Heart left ventricle (tissue), 16 donors: ENCODE data around the gene PPP1R9B. TPM values are rescaled to one million over a fixed set of nuclear protein-coding genes. Genes with fewer than 3 reads are reported as not detected.
A peak's percentile ranks its signal among the peaks of the same experiment; 100 is the strongest.

Source experiments
- ATAC-seq, 4 donors: fragments of 200-7000 bp; cut with Tn5 transposase; one replicate each; pipeline ENCODE4 v1.9.1; 2020 to 2022; ENCODE audit warnings: moderate library complexity in 4 of 4, mild to moderate bottlenecking in 3 of 4, moderate number of reproducible peaks in 1 of 4
- DNase-seq, 5 donors: peaks; one replicate each; pipeline ENCODE4 v3.0.0-alpha.2; 2020
- H3K27ac ChIP-seq, 12 donors: fragments of 200-600 bp; sonication (generic) in 4 of 12; one replicate each; pipeline versions ENCODE4 v1.5.0 to v1.8.0; 2016 to 2022; ENCODE audit warnings: mild to moderate bottlenecking in 2 of 12
- H3K27me3 ChIP-seq, 9 donors: fragments of 200-600 bp; sonication (generic) in 2 of 9; one replicate each; pipeline versions ENCODE4 v1.5.1 to v1.8.0; 2016 to 2022; ENCODE audit warnings: mild to moderate bottlenecking in 3 of 9
- H3K36me3 ChIP-seq, 9 donors: fragments of 200-600 bp; sonication (generic) in 2 of 9; one replicate each; pipeline versions ENCODE4 v1.5.0 to v1.8.0; 2018 to 2022; ENCODE audit warnings: mild to moderate bottlenecking in 2 of 9
- H3K4me1 ChIP-seq, 12 donors: fragments of 200-600 bp; sonication (generic) in 4 of 12; one replicate each; pipeline versions ENCODE4 v1.5.0 to v1.8.0; 2016 to 2022; ENCODE audit warnings: mild to moderate bottlenecking in 3 of 12
- H3K4me3 ChIP-seq, 12 donors: fragments of 200-600 bp; sonication (generic) in 4 of 12; one replicate each; pipeline versions ENCODE4 v1.5.0 to v1.8.0; 2017 to 2022; ENCODE audit warnings: mild to moderate bottlenecking in 9 of 12, moderate library complexity in 4 of 12
- H3K9me3 ChIP-seq, 12 donors: fragments of 200-600 bp; sonication (generic) in 4 of 12; one replicate each; pipeline versions ENCODE4 v1.5.0 to v1.8.0; 2016 to 2022; ENCODE audit warnings: mild to moderate bottlenecking in 1 of 12
- CTCF ChIP-seq, 12 donors: fragments of 200-600 bp; sonication (generic) in 4 of 12; IDR thresholded peaks; one replicate each; pipeline versions ENCODE4 v1.5.0 to v1.8.0; 2018 to 2022; ENCODE audit warnings: antibody characterized with exemption in 12 of 12, mild to moderate bottlenecking in 5 of 12
- POLR2A ChIP-seq, 2 donors: fragments of 450-650 bp; IDR thresholded peaks; one replicate each; pipeline ENCODE4 v1.6.1; 2017; ENCODE audit warnings: antibody characterized with exemption in 2 of 2, mild to moderate bottlenecking in 2 of 2, moderate library complexity in 2 of 2
- WGBS, 4 donors: extraction: QIAGEN DNeasy Blood & Tissue Kit in 2 of 4; methylation state at CpG; one replicate each; pipeline versions ENCODE4 v1.1.5 to v1.1.7; 2013 to 2018; 5-methylcytosine and 5-hydroxymethylcytosine counted together
- intact Hi-C, 10 donors: fragments of 100-400 bp; cut with DNase I; formaldehyde crosslinking; loops; one replicate each; pipeline versions ENCODE4 v1.11.1 to v1.14.2; 2022
- polyA plus RNA-seq, 2 donors: library from polyadenylated mRNA; stranded (reverse); fragments of 200-250 nt; gene quantifications; one replicate each; pipeline ENCODE4 v1.2.3, GENCODE V29; 2013
- total RNA-seq, 9 donors: library from RNA; depleted of rRNA in 2 of 9; stranded (reverse); fragments of >200 nt in 2 of 9; fragmentation: NEBNext Ultra II Directional in 3 of 9; extraction: Animal tissue kit (Norgen Biotek cat#: 25700) in 3 of 9; gene quantifications; one replicate each; pipeline versions ENCODE4 v1.1.0 to v1.2.4, GENCODE V29; 2016 to 2023
- donor health status: ischemic (EF 13 %, LVEDD 7.1; RV severe dilation, severe dysfunction).
- donor health status: healthy with polysubstance abuse.
- donor health status: DM: no; HTN: yes; CAD: no.
- donor health status: DM: no; HTN: no; CAD: no.
- donor health status: ischemic (EF 25% LVEDD 6.9; RV normal size, moderate dysfunction).
- donor health status: ischemic (EF 25% LVEDD 5.7; RV mildly dilated, moderate dysfunction).
- donor health status: healthy.
- donor health status: DM: yes; HTN: yes; CAD: no.
- donor health status: ischemic (EF 35%, LVEDD 5.7; RV mildly dilated, moderate dysfunction).
- donor health status: nonischemic (EF 11% LVEDD 7.7; RV severe dilation, severe dysfunction).
- donor health status: DM: yes; HTN: yes; CAD: no.
- donor health status: PGD.
- donor health status: ischemic (EF 29% LVEDD 5.4; RV normal size, mild dysfunction).
- donor health status: nonischemic (EF 23%, LVEDD 6.1; RV moderate dilation, normal function).

Gene PPP1R9B
- total and polyA plus RNA-seq, 11 donors: 17.0 to 55.9 (median 31.3) TPM

- H3K27ac ChIP-seq: peak overlapping the region in 10 of 12 donors; percentile 26 to 99 (median 94)
- DNase-seq (no peak), ATAC-seq (no peak)
- 59 to 68% (median 63%) methylated on average over 11 of the region's 11 CpGs for WGBS, 4 donors
- H3K36me3 ChIP-seq: peaks cover 0 to 46% (median 46%) of the 10 kb centered on the region in 9 donors
- peak overlapping the region in 5 of 12 donors; percentile 8 to 98 (median 91) for H3K4me3 ChIP-seq
- no peaks in the 10 kb centered on the region for H3K9me3 ChIP-seq
- H3K4me1 ChIP-seq: peaks cover 16 to 84% (median 56%) of the 10 kb centered on the region in 12 donors
- TF ChIP-seq POLR2A (IDR thresholded peaks at IDR 0.05): no peak
- intact Hi-C loops: loop anchor here in 1 of 10 donors (5.0 kb wide), 1 partner anchor 33 kb away; no protein-coding TSS in a partner anchor
- no peaks in the 10 kb centered on the region for H3K27me3 ChIP-seq
These were observed 4.8 kb downstream of the PPP1R9B start for GRCh38 chr17:50145532-50146229.

GRCh38 chr17:50144845-50145531, 5.5 kb downstream of the PPP1R9B start:
- H3K4me3 ChIP-seq: peak overlapping the region in 2 of 12 donors; percentile 8 to 98
- peak in 1 of 4 donors; percentile 2 for ATAC-seq

GRCh38 chr17:50144355-50144754, 6.1 kb downstream of the PPP1R9B start:
- Histone ChIP-seq H3K27ac (peak overlapping the region in 3 of 12 donors; percentile 17 to 99 (median 95)), H3K4me1 (peaks cover 16 to 87% (median 63%) of the 10 kb centered on the region in 12 donors), H3K36me3 (peaks cover 0 to 59% (median 56%) of the 10 kb centered on the region in 9 donors), H3K27me3 (no peaks in the 10 kb centered on the region), H3K4me3 (no peak overlapping the region), H3K9me3 (no peaks in the 10 kb centered on the region)
- WGBS, 4 donors: 71 to 80% (median 77%) methylated on average over 6 of the region's 6 CpGs
- ATAC-seq (no peak), DNase-seq (no peak)
- intact Hi-C loops: no loop called here
- TF ChIP-seq POLR2A (IDR thresholded peaks at IDR 0.05) (no peak), CTCF (IDR thresholded peaks at IDR 0.05) (no peak)

More at GRCh38 chr17:50144845-50145531, 5.5 kb downstream of the PPP1R9B start:
- 46 to 61% (median 55%) methylated on average over 14 to 16 of the region's 16 CpGs for WGBS, 4 donors
- intact Hi-C loops: loop anchor here in 1 of 10 donors (5.0 kb wide), 1 partner anchor 33 kb away; no protein-coding TSS in a partner anchor
- Histone ChIP-seq H3K27ac (peak overlapping the region in 10 of 12 donors; percentile 17 to 99 (median 64)), H3K27me3 (no peaks in the 10 kb centered on the region), H3K36me3 (peaks cover 0 to 53% (median 51%) of the 10 kb centered on the region in 9 donors), H3K9me3 (no peaks in the 10 kb centered on the region), H3K4me1 (peaks cover 16 to 86% (median 59%) of the 10 kb centered on the region in 12 donors)
- DNase-seq: peak in 2 of 5 donors; percentile 59 to 69
- TF ChIP-seq CTCF (IDR thresholded peaks at IDR 0.05) (no peak), POLR2A (IDR thresholded peaks at IDR 0.05) (no peak)

GRCh38 chr17:50143461-50144176, 6.9 kb downstream of the PPP1R9B start:
- ATAC-seq (no peak), DNase-seq (peak in 1 of 5 donors; percentile 19)
- Histone ChIP-seq H3K4me3 (no peak overlapping the region), H3K9me3 (no peaks in the 10 kb centered on the region), H3K36me3 (peaks cover 0 to 67% (median 63%) of the 10 kb centered on the region in 9 donors), H3K27ac (no peak overlapping the region), H3K27me3 (no peaks in the 10 kb centered on the region), H3K4me1 (peaks cover 16 to 82% (median 64%) of the 10 kb centered on the region in 12 donors)
- TF ChIP-seq POLR2A (IDR thresholded peaks at IDR 0.05) (no peak), CTCF (IDR thresholded peaks at IDR 0.05) (no peak)
- intact Hi-C loops: no loop called here
- WGBS, 4 donors: 89 to 93% (median 91%) methylated on average over 19 to 20 of the region's 20 CpGs
